Retina (tissue), 1 donor: ENCODE measurements around the gene TMPRSS11E.
"Not testable (repeated sequence)": the region's sequence is repeated elsewhere in the genome, so short reads cannot be mapped to it uniquely, and the experiment has no call there.

Experiments used
- DNase-seq: peaks from one replicate; pipeline ENCODE4 v3.0.0-alpha.2; 2016

The TMPRSS11E gene

GRCh38 chr4:68463796-68464195, 16.5 kb downstream of the TMPRSS11E start:
- no peak for DNase-seq

- no peak for DNase-seq
Observed at GRCh38 chr4:68465058-68465457, 17.8 kb downstream of the TMPRSS11E start.

- no peak for DNase-seq
Observed at GRCh38 chr4:68466185-68466584, 18.9 kb downstream of the TMPRSS11E start.

GRCh38 chr4:68466751-68467150, 19.5 kb downstream of the TMPRSS11E start:
- no peak for DNase-seq

GRCh38 chr4:68469482-68469881, 22.2 kb downstream of the TMPRSS11E start:
- DNase-seq, result no peak

- DNase-seq, result no peak
Observed at GRCh38 chr4:68476191-68476590, 28.9 kb downstream of the TMPRSS11E start.

GRCh38 chr4:68489338-68489737, 42.1 kb downstream of the TMPRSS11E start:
- DNase-seq, result no peak

- no peak for DNase-seq
Observed at GRCh38 chr4:68490826-68491457, 43.7 kb downstream of the TMPRSS11E start.

GRCh38 chr4:68494688-68495087, 47.4 kb downstream of the TMPRSS11E start:
- no peak for DNase-seq

GRCh38 chr4:68498413-68499007, 51.2 kb downstream of the TMPRSS11E start:
- DNase-seq, result peak; percentile 36

GRCh38 chr4:68499021-68499420, 51.8 kb downstream of the TMPRSS11E start:
- DNase-seq, result no peak

- DNase-seq, result not testable (repeated sequence)
Observed at GRCh38 chr4:68503462-68503861, 56.2 kb downstream of the TMPRSS11E start.

- not testable (repeated sequence) for DNase-seq
Observed at GRCh38 chr4:68504836-68505235, 57.6 kb downstream of the TMPRSS11E start.

GRCh38 chr4:68505452-68505851, 58.2 kb downstream of the TMPRSS11E start:
- DNase-seq, result not testable (repeated sequence)

- no peak for DNase-seq
Observed at GRCh38 chr4:68518889-68519288, 71.6 kb downstream of the TMPRSS11E start.

GRCh38 chr4:68520985-68521384, 73.7 kb downstream of the TMPRSS11E start:
- DNase-seq, result no peak

GRCh38 chr4:68522232-68522631, 75.0 kb downstream of the TMPRSS11E start:
- DNase-seq, result not testable (repeated sequence)

- DNase-seq, result no peak
Observed at GRCh38 chr4:68535974-68536373, 88.7 kb downstream of the TMPRSS11E start.

GRCh38 chr4:68536375-68536774, 89.1 kb downstream of the TMPRSS11E start:
- DNase-seq, result no peak

- DNase-seq, result not testable (repeated sequence)
Observed at GRCh38 chr4:68542742-68543141, 95.5 kb downstream of the TMPRSS11E start.
